RKO (cell line): ENCODE results near the gene LHX4.

Source experiments
- DNase-seq: peaks from one replicate; pipeline ENCODE4 v3.0.0-alpha.2; 2016; ENCODE audit warnings: low spot score

The LHX4 gene

GRCh38 chr1:180243517-180244221 is 13.6 kb downstream of the LHX4 start:
- peak; percentile 26 for DNase-seq

- no peak for DNase-seq
Observed at GRCh38 chr1:180244840-180245239, 14.8 kb downstream of the LHX4 start.

GRCh38 chr1:180246579-180246978 is 16.5 kb downstream of the LHX4 start:
- no peak for DNase-seq

- no peak for DNase-seq
Observed at GRCh38 chr1:180247061-180247460, 17.0 kb downstream of the LHX4 start.

GRCh38 chr1:180247580-180247979 is 17.5 kb downstream of the LHX4 start:
- DNase-seq: no peak

GRCh38 chr1:180248176-180248575 is 18.1 kb downstream of the LHX4 start:
- DNase-seq: no peak

- no peak for DNase-seq
Observed at GRCh38 chr1:180248731-180249681, 18.9 kb downstream of the LHX4 start.

GRCh38 chr1:180249725-180250498 is 19.8 kb downstream of the LHX4 start:
- DNase-seq: no peak

GRCh38 chr1:180250499-180250770 is 20.4 kb downstream of the LHX4 start:
- DNase-seq: no peak

- no peak for DNase-seq
Observed at GRCh38 chr1:180250883-180251509, 20.9 kb downstream of the LHX4 start.

- DNase-seq: no peak
Observed at GRCh38 chr1:180251526-180252305, 21.7 kb downstream of the LHX4 start.

GRCh38 chr1:180252638-180253536 is 22.8 kb downstream of the LHX4 start:
- DNase-seq: peak; percentile 43

- DNase-seq: no peak
Observed at GRCh38 chr1:180253585-180254495, 23.8 kb downstream of the LHX4 start.

- DNase-seq: no peak
Observed at GRCh38 chr1:180254496-180254819, 24.4 kb downstream of the LHX4 start.

- no peak for DNase-seq
Observed at GRCh38 chr1:180254854-180255253, 24.8 kb downstream of the LHX4 start.

- no peak for DNase-seq
Observed at GRCh38 chr1:180255536-180256340, 25.7 kb downstream of the LHX4 start.

- no peak for DNase-seq
Observed at GRCh38 chr1:180256341-180257027, 26.4 kb downstream of the LHX4 start.

- no peak for DNase-seq
Observed at GRCh38 chr1:180257028-180257386, 26.9 kb downstream of the LHX4 start.
